Stomach (tissue), 4 donors: Measurements from ENCODE around the gene GATA2.

ENCODE experiments used
- CTCF ChIP-seq, 7 experiments: fragments of 450-650 bp in 4 of 7; fragments of 200-600 bp in 3 of 7; sonication (generic) in 3 of 7; IDR thresholded peaks; one replicate each; pipeline ENCODE4 v1.5.1; 2016 to 2019; ENCODE audit warnings: antibody characterized with exemption in 7 of 7, control low read depth in 2 of 7, mild to moderate bottlenecking in 1 of 7
- EP300 ChIP-seq: sonication (generic); formaldehyde crosslinking; IDR thresholded peaks from one replicate; pipeline ENCODE4 v1.6.1; 2017; ENCODE audit warnings: antibody characterized with exemption
- POLR2A ChIP-seq, 4 donors: fragments of 450-650 bp; IDR thresholded peaks; one replicate each; pipeline ENCODE4 v1.6.1; 2016; ENCODE audit warnings: antibody characterized with exemption in 4 of 4, control low read depth in 2 of 4, mild to moderate bottlenecking in 1 of 4, moderate library complexity in 1 of 4
- POLR2AphosphoS5 ChIP-seq, 3 donors: sonication (generic); formaldehyde crosslinking; IDR thresholded peaks; one replicate each; pipeline ENCODE4 v1.6.1; 2016; ENCODE audit warnings: antibody characterized with exemption in 3 of 3

DNA sequence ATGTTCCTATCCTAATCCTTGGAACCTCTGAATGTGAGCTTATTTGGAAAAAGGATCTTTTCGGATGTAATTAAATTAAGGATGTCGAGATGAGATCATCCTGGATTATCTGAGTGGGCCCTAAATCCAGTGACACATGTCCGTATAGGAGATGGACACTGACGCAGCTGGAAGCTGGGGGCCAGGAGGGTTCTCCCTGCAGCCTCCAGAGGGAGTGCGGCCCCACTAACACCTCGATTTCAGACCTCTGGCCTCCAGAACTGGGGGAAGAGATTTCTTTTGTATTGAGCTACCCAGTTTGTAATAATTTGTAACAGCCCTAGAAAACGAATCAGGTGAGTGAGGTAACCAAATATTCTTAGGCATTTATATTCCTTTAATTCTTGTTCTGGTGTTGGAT lies 28.8 kb downstream of the GATA2 start:
- TF ChIP-seq CTCF (IDR thresholded peaks at IDR 0.05) (no peak), EP300 (no peak), POLR2AphosphoS5 (IDR thresholded peaks at IDR 0.05) (no peak), POLR2A (IDR thresholded peaks at IDR 0.05) (no peak)
